GM12878 (cell line): Measurements from ENCODE around the gene CHCHD6.

ENCODE experiments used
- TF ChIP-seq, protein P1 (sequence below), 3 experiments: IDR thresholded peaks in 2 of 3; conservative IDR thresholded peaks in 1 of 3; 2 replicates each; pipeline ENCODE4 v1.5.1; 2011; ENCODE audit warnings: low read depth in 3 of 3, low read length in 3 of 3, mild to moderate bottlenecking in 3 of 3, control low read depth in 2 of 3, moderate library complexity in 2 of 3, inconsistent platforms in 1 of 3, mixed read lengths in 1 of 3; ENCODE audit not compliant: control insufficient read depth in 2 of 3, insufficient read depth in 1 of 3; ENCODE audit errors: extremely low read depth in 1 of 3
- TF ChIP-seq, protein P2 (sequence below): IDR thresholded peaks from 2 replicates; pipeline ENCODE4 v1.6.1; 2012; ENCODE audit warnings: low read depth, low read length, improper control_type of control experiment

DNA sequence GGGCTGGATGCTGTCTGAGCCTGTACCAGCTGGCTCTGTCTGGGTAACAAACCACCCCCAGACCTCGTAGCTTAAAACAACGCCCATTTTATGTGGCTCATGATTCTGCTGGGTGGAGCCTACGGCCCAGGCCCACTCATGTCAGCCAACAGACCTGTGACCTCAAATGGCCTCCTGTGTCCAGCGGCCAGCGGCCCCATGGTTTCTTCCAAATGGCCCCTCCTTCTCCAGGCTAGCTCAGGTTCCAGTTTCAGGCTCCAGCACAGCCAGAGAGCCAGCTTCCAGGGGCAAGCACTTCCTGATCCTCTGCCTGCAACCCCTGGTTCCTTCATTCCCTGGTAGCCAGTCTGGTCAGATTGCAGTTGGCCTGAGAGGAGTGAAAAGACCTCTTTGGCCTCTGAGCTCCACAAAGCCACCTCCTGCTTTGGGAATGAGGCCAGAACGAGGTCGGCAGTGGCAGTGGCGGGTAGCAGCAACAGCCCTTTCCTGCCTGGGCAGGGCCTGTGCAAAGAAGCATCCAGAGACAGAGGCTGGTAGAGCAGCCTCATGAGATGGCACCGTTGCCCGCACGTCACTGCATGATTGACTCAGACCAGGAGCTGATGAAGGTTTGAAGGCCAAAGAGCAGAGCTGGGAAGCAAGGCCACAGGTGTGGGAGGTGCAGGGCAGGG, 257.9 kb downstream of the CHCHD6 start:
- TF ChIP-seq, protein P1, sequence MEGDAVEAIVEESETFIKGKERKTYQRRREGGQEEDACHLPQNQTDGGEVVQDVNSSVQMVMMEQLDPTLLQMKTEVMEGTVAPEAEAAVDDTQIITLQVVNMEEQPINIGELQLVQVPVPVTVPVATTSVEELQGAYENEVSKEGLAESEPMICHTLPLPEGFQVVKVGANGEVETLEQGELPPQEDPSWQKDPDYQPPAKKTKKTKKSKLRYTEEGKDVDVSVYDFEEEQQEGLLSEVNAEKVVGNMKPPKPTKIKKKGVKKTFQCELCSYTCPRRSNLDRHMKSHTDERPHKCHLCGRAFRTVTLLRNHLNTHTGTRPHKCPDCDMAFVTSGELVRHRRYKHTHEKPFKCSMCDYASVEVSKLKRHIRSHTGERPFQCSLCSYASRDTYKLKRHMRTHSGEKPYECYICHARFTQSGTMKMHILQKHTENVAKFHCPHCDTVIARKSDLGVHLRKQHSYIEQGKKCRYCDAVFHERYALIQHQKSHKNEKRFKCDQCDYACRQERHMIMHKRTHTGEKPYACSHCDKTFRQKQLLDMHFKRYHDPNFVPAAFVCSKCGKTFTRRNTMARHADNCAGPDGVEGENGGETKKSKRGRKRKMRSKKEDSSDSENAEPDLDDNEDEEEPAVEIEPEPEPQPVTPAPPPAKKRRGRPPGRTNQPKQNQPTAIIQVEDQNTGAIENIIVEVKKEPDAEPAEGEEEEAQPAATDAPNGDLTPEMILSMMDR (IDR thresholded peaks at IDR 0.05 in 2 of 3, conservative IDR thresholded peaks at IDR 0.05 in 1 of 3; ENCODE audit: control insufficient read depth in 2 of 3, extremely low read depth in 1 of 3, insufficient read depth in 1 of 3, low read depth in 3 of 3, low read length in 3 of 3): no peak
- TF ChIP-seq, protein P2, sequence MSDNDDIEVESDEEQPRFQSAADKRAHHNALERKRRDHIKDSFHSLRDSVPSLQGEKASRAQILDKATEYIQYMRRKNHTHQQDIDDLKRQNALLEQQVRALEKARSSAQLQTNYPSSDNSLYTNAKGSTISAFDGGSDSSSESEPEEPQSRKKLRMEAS: no peak
